GM21737 (cell line): ENCODE results near the gene CMTR1.

ENCODE experiments used
- ATAC-seq: cut with Tn5 transposase; IDR thresholded peaks from one replicate; pipeline ENCODE4 v1.9.1; 2021; ENCODE audit warnings: mild to moderate bottlenecking, moderate library complexity; ENCODE audit not compliant: unreplicated experiment

CMTR1 gene

GRCh38 chr6:37528541-37528940, 95.5 kb downstream of the CMTR1 start:
- ATAC-seq, result no peak

GRCh38 chr6:37530297-37530696, 97.3 kb downstream of the CMTR1 start:
- no peak for ATAC-seq

- no peak for ATAC-seq
Observed at GRCh38 chr6:37531026-37531425, 98.0 kb downstream of the CMTR1 start.
